GM19463 (cell line): ENCODE measurements around the gene ADGRE3.
A peak's percentile ranks its signal among the peaks of the same experiment; 100 is the strongest.
"Not testable (repeated sequence)": the region's sequence is repeated elsewhere in the genome, so short reads cannot be mapped to it uniquely, and the experiment has no call there.

ENCODE experiments used
- ATAC-seq: cut with Tn5 transposase; IDR thresholded peaks from one replicate; pipeline ENCODE4 v1.9.1; 2021; ENCODE audit warnings: mild to moderate bottlenecking, moderate library complexity; ENCODE audit not compliant: unreplicated experiment

The ADGRE3 gene

GRCh38 chr19:14611051-14611450, 63.6 kb downstream of the ADGRE3 start:
- no peak for ATAC-seq

DNA sequence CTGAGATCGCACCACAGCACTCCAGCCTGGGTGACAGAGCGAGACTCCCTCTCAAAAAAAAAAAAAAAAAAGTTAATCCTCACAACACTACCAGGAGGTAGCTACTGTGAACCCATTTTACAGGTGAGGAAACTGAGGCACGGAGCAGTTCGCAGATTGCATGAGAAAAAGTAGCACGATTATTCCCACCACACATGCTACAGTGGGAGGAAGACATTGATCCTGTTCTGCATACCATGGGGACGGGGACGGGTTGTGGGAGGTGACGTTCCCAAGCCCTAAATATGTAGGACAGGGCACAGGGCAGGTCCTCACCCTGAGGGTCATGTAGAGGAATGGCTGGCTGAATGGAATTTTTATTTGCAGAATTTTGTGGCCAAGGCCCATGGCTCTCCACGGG, 68.0 kb downstream of the ADGRE3 start:
- ATAC-seq, result no peak

GRCh38 chr19:14603990-14604387, 70.7 kb downstream of the ADGRE3 start:
- ATAC-seq, result no peak

GRCh38 chr19:14599548-14600147, 75.0 kb downstream of the ADGRE3 start:
- no peak for ATAC-seq

DNA sequence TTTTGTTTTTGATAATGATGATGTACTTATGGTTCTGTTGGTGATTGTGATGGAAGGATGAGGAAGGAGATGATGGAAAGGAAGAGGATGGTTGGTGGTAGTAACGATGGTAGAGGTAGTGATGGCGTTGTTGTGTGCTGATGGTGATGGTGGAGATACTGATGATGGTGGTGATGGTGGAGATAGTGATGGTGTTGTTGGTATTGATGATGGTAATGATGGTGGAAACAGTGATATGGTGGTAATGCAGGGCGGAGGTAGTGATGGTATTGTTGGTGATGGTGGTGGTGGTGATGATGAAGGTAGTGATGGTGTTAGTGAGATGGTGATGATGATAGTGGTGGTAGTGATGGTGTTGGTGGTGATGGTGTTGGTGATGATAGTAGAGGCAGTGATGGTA, 79.1 kb downstream of the ADGRE3 start:
- ATAC-seq, result no peak

GRCh38 chr19:14589433-14589832, 85.2 kb downstream of the ADGRE3 start:
- not testable (repeated sequence) for ATAC-seq

- ATAC-seq, result peak; percentile 68
These were observed 89.5 kb downstream of the ADGRE3 start for GRCh38 chr19:14585187-14585586.

- ATAC-seq, result not testable (repeated sequence)
These were observed 90.3 kb downstream of the ADGRE3 start for GRCh38 chr19:14584372-14584771.

GRCh38 chr19:14582894-14583340, 91.7 kb downstream of the ADGRE3 start, which contains the start of gene CLEC17A:
Gene CLEC17A, plus strand, starts transcription at chr19:14583084. Its CDS starts 77 bp downstream, at chr19:14583161.
- ATAC-seq, result no peak

- ATAC-seq, result no peak
These were observed 93.9 kb downstream of the ADGRE3 start for GRCh38 chr19:14580623-14581237.

GRCh38 chr19:14577885-14578427, 96.7 kb downstream of the ADGRE3 start:
- ATAC-seq, result no peak

DNA sequence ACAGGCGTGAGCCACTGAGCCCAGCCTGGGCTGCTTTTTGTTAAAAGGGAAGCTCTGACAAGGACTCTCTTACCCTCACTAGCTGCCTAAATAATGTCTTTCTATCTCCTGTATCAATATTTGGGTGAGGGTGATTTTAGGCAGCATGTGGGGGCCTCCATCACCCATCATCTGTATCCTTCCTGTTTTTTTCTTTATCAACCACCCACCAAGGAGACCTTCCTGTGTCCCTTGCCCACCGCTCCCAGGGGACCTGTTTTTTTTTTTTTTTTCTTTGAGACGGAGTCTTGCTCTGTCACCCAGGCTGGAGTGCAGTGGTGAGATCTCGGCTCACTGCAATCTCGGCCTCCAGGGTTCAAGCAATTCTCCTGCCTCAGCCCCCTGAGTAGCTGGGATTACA, 97.4 kb downstream of the ADGRE3 start:
- ATAC-seq, result no peak

DNA sequence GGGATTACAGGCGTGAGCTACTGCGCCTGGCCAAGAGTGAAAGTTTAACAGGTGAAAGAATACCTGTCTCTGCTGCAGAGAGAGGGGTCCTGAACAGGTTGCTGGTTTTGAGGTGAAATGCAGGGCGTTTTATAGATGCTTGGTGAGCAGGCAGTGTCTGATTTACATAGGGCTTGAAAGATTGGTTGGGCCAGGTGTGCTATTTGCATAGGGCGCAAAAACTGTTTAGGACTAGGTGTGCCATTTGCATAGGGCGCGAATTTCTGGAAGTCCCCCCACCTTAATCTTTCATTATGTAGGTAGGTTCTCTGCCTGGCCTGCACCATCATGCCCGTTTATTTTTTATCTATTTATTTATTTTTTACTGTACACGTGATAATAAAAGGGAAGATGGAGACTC, 98.3 kb downstream of the ADGRE3 start:
- ATAC-seq, result no peak

DNA sequence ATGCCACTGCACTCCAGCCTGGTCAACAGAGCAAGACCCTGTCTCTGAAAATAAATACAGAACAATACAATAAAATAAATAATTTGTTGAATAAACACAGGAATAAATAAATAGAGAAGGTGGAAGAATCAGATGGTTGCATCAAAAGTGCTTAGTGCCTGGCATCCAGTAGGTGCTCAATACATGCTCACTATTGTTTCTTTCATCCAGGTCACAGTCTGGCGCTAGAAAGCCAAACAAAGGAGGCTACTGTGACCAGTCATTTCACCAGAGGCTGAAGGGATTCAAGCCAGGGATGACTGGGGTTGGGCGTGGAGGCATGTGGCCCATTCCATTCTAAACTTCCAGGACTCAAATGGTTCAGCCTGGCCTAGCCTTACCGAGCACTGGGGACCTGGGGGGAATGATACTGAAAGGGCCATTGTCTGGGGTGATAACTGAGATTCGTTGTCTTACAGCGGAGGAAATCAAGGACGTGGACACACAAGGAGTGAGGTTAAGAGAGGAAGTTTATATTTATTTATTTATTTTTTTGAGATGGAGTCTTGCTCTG, 99.1 kb downstream of the ADGRE3 start:
- ATAC-seq, result no peak

DNA sequence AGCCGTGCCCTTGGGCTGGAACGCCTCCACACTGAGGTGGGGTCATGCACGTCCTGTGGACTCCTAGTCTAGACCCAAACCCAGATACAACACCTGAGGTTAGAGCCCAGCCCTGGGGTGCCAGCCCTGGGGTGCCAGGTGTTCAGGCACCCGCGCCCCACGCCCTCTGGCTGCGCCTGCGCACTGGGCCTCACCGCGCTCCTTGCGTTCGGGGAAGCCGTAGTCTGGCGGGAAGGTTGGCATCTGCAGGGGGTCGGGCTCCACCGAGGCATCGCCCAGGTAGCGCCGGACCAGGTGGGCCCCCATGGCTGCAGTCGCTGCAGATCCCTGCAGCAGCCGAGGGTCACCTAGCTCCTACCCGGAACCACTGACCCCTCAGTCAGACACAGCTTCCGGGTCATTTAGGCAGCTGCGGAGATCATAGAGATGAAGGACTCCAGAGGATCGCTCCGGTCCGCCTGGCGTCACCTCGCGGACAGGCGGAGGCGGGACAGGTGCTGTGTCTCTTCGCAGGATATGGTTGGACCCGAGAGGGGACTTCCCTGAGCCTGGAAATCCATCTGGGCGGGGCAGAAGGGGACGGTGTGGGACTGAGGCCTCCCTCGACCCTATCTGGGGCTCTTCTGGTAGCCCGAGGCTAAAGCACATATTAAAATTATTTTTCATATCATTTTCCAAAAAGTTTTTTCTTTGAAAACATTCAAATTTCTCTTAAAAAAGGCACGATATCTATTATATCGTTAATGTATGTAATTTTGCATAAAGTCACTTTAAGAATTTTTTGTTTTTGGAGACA, 102.8 kb downstream of the ADGRE3 start, which contains the start of gene NDUFB7:
NDUFB7 (minus strand) TSS at position 372 of the 796 bp plus-strand sequence; CDS start at position 306, 66 bp downstream.
- ATAC-seq, result peak; percentile 85

DNA sequence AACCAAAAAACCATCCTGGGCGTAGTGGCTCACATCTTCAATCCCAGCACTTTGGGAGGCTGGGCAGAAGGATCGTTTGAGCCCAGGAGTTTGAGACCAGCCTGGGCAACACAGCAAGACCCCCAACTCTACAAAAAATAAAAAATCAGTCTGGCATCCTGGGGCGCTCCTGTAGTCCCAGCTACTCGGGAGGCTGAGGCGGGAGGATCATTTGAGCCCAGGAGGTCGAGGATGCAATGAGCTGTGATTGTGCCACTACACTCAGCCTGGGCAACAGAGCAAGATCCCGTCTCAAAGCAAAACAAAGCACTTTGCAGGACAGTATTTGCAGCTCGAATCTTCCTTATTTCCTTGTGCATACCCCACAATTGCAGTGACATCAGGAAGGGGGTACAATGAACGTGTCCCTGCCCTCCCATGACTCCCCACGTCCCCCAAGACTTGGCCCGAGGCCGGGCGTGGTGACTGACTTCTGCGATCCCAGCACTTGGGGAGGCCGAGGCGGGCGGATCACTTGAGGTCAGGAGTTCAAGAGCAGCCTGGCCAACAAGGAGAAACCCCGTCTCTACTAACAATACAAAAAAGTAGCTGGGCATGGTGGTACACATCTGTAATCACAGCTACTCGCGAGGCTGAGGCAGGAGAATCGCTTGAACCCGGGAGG, 103.6 kb downstream of the ADGRE3 start:
- ATAC-seq, result no peak
